HUES6 (cell line): ENCODE measurements around the gene AMER2.

Experiments used
- H3K27ac ChIP-seq: 2 replicates; pipeline ENCODE4 v1.7.0; 2013; ENCODE audit warnings: low read depth, mild to moderate bottlenecking, low read length, inconsistent platforms
- H3K27me3 ChIP-seq: 2 replicates; pipeline ENCODE4 v1.6.1; 2013; ENCODE audit warnings: low read length; ENCODE audit not compliant: control insufficient read depth, insufficient read depth
- H3K36me3 ChIP-seq: 2 replicates; pipeline ENCODE4 v1.6.1; 2013; ENCODE audit warnings: low read length; ENCODE audit not compliant: control insufficient read depth, insufficient read depth
- H3K4me1 ChIP-seq: 2 replicates; pipeline ENCODE4 v1.6.1; 2013; ENCODE audit warnings: low read length; ENCODE audit not compliant: control insufficient read depth, insufficient read depth
- H3K4me3 ChIP-seq: 2 replicates; pipeline ENCODE4 v1.5.1; 2013; ENCODE audit warnings: low read depth, low read length
- H3K9ac ChIP-seq: one replicate; pipeline ENCODE4 v1.6.1; 2013; ENCODE audit warnings: mild to moderate bottlenecking, low read length
- H3K9me3 ChIP-seq: 2 replicates; pipeline ENCODE4 v1.6.1; 2013; ENCODE audit warnings: low read depth, low read length; ENCODE audit not compliant: control insufficient read depth, insufficient read depth

The AMER2 gene

DNA sequence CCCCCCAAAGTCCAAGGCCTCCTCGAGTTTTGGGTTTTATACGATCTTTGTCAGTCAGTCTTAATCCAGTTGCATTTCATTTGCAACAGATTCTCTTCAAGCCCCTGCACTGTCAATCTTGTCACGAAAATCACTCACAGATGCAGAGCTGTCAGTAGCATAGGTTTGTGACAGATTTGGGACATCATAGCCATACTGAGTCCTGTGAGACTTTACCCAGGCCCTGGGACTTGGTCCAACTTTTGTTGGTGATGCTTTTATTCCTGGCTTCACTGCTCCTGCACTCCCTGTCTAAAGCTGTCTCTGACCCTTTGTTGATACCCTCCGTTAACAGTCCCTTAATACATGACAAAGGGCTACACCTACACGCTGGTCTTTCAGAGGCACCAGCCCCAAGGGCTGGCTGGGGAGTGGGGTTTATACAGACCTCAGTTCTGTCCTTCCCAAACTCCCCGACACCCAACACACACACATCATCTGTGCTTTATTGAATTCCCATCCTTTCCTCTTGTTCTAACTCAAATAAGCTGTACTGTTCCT is 40.1 kb downstream of the AMER2 start:
- Histone ChIP-seq H3K36me3 (no peaks in the 10 kb centered on the region), H3K4me3 (no peak overlapping the region), H3K9ac (no peak overlapping the region), H3K9me3 (peaks cover 11% of the 10 kb centered on the region), H3K27ac (no peak overlapping the region), H3K27me3 (no peaks in the 10 kb centered on the region), H3K4me1 (peaks cover 27% of the 10 kb centered on the region)

DNA sequence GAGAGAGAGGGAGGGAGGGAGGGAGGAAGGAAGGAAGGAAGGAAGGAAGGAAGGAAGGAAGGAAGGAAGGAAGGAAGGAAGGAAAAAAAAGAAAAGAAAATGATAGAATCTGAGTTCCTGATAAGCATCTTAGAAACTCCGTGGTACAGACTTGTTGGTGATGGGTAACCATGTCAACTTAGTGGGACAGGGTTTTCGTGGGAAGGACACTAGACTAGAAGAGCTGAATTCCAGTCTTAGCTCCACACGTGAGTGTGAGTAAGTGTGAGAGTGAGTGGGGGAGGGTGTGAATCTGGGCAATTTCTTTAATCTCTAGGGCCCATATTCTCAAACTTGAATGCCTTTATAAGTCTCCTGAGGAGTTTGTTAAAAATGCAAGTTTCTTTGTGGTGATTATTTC is 41.1 kb downstream of the AMER2 start:
- no peak overlapping the region for H3K9ac ChIP-seq
- H3K27me3 ChIP-seq = no peaks in the 10 kb centered on the region
- no peaks in the 10 kb centered on the region for H3K36me3 ChIP-seq
- H3K9me3 ChIP-seq = peaks cover 11% of the 10 kb centered on the region
- H3K4me3 ChIP-seq = no peak overlapping the region
- peaks cover 18% of the 10 kb centered on the region for H3K4me1 ChIP-seq
- no peak overlapping the region for H3K27ac ChIP-seq

DNA sequence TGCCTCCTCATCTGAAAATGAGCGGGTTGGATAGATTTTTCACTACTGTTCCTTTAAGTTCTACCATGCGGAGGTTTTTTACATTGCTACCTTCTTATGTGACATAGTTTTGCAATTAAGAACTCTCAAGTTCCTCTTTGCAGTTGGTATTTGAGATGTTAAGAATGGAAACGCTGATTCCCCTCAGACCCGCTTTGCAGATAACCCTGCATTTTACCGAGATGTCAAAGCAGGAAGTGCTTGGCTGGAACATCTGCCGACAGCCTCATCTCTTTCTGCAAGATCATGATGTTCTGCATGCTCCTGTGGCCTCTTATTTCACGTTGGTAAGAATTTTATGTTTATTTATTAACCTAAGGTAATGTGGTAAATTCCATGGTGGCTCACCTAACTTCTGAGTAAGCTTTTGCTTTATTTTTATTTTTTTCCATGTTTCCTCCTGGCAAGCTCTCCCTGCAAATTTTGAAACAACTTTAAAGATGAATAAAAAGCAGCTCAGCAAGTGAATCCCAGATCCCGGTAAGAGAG is 53.6 kb downstream of the AMER2 start:
- H3K27me3 ChIP-seq = no peaks in the 10 kb centered on the region; the same call in 1 of the 2 replicates
- peaks cover 6% of the 10 kb centered on the region; the same call in 1 of the 2 replicates for H3K9me3 ChIP-seq
- H3K9ac ChIP-seq = no peak overlapping the region
- H3K4me1 ChIP-seq = peaks cover 19% of the 10 kb centered on the region
- H3K27ac ChIP-seq = no peak overlapping the region
- no peak overlapping the region for H3K4me3 ChIP-seq
- H3K36me3 ChIP-seq = no peaks in the 10 kb centered on the region

DNA sequence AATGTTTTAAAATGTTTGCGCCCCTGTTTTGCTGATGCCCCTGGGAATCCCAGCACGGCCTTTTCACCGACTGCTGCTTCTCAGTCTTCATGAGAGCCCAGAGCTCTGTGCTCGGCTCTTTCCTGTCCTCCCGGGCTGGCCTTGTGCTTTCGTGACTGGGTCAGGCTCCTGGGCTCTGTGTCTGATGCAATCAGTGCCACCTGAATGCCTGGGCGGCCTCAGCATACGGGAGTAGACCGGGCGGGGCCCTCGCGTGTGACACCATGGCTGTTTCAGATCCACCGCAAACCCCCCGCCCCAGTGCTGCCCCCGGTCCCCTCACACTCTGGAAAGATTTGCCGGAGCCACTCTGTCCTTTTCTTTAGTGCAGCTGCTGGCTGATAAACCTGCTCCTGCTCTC is 54.8 kb downstream of the AMER2 start:
- H3K9ac ChIP-seq = no peak overlapping the region
- no peaks in the 10 kb centered on the region for H3K36me3 ChIP-seq
- no peaks in the 10 kb centered on the region; the same call in 1 of the 2 replicates for H3K27me3 ChIP-seq
- H3K4me1 ChIP-seq = peaks cover 19% of the 10 kb centered on the region
- H3K27ac ChIP-seq = no peak overlapping the region
- no peak overlapping the region for H3K4me3 ChIP-seq
- peaks cover 5% of the 10 kb centered on the region; the same call in 1 of the 2 replicates for H3K9me3 ChIP-seq

DNA sequence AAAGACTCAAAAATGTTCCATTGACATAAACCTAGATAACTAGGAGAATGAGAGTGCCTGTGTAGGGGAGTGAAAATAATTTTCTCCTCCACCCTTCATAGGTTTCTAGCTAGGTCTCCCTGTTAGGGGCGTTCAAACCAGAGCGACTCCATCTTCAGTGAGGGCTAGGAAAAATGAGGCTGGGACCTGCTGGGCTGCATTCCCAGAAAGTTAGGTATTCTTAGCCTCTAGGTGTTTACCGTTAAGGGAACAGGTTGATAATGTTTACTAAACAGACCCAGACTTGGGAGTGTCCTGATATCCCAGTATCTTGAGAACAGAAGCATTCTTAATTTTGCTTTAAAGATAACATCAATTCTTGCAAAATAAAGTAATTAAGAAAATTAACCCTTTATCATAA is 56.0 kb downstream of the AMER2 start:
- Histone ChIP-seq H3K36me3 (no peaks in the 10 kb centered on the region), H3K9me3 (no peaks in the 10 kb centered on the region), H3K4me1 (peaks cover 23% of the 10 kb centered on the region), H3K27ac (no peak overlapping the region), H3K4me3 (no peak overlapping the region), H3K9ac (no peak overlapping the region), H3K27me3 (no peaks in the 10 kb centered on the region; the same call in 1 of the 2 replicates)

DNA sequence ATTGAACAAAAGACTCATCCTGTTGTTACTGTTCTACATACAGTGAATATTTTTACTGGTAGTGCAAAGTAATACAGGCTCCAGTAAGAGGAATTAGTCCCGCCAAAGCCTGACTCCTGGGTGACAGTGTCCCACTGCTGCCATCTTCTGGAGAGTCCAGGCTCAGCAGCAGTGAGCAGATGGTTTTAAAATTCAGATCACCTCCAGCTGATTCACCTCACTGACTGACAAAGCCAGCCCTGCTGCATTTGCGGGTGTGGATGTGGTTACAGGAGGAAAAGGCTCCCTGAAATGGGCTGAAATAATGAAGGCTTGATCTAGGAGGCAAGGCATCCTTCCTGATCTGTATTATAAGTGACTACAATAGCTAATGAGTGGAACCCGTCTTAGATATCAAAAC is 57.9 kb downstream of the AMER2 start:
- H3K4me1 ChIP-seq = peaks cover 23% of the 10 kb centered on the region
- H3K4me3 ChIP-seq = no peak overlapping the region

DNA sequence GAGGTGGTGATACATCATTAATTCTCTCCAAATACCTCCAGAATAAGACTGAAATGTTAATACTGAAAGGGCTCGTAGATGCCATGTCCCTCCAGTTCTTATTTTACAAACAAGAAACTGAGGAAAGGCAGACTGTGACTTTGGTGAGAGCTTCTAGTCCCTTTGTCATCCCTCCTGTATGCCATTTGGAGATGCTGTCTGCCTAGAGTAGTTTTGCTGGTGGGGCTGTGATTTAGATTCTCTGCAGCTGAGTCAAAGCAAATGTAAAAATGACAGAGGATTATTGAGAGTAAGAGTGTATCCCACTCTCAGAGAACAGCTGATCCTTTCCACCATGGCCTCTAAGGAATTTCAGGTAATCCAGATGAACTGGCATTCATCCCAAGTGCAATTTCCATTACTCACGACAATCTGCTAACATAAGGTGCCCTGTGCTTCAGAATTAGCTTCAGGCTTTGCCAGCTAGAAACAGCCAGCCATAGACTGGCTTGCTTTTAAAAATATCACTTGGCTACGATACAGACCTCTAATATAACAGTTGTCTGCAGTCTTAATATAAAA is 59.3 kb downstream of the AMER2 start:
- H3K9ac ChIP-seq = no peak overlapping the region
- H3K4me3 ChIP-seq = no peak overlapping the region
- no peaks in the 10 kb centered on the region; the same call in 1 of the 2 replicates for H3K27me3 ChIP-seq
- H3K27ac ChIP-seq = no peak overlapping the region
- H3K36me3 ChIP-seq = no peaks in the 10 kb centered on the region
- H3K9me3 ChIP-seq = no peaks in the 10 kb centered on the region
- H3K4me1 ChIP-seq = peaks cover 19% of the 10 kb centered on the region

More for the DNA sequence above, 57.9 kb downstream of the AMER2 start:
- Histone ChIP-seq H3K36me3 (no peaks in the 10 kb centered on the region), H3K9me3 (no peaks in the 10 kb centered on the region), H3K9ac (no peak overlapping the region), H3K27ac (no peak overlapping the region), H3K27me3 (no peaks in the 10 kb centered on the region; the same call in 1 of the 2 replicates)
